ENCODE data around the gene DGKB. TPM values are rescaled to one million over a fixed set of nuclear protein-coding genes. Genes with fewer than 3 reads are reported as not detected.
A peak's percentile ranks its signal among the peaks of the same experiment; 100 is the strongest.

Gene DGKB
- total RNA-seq, 2 donors from 2014 or later, result 0.44 to 0.63 TPM

DNA sequence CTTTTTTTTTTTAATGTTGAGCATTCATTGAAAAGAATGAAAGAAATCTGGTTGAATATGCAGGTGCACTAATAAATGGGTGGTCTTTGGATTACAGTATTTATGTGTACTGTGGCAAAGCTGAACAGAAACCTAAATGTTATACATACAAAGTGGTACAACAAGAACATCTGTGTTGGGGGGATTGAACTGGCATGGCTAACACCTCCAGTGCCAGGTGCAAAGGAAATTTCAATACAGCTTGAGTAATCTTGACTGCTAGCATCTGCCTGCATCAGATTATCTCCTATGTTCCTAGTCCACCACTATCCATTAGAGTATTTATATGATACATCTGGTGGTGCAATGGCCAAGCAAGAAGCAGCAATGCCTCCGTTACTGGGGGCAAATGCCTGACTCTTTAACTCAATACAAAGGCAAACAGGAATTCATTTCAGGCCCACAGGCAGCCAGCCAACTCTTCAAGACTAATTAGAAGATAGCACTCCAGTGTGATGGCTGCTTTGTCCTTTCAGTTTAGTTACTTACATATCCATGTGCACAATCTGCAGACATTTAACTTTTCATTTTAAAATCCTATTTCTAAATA is 692.6 kb downstream of the DGKB start:
- Histone ChIP-seq H3K9me3 (no peaks in the 10 kb centered on the region), H3K27ac (no peak overlapping the region), H3K4me1 (peaks cover 0 to 5% of the 10 kb centered on the region in 2 donors), H3K27me3 (no peaks in the 10 kb centered on the region), H3K36me3 (no peaks in the 10 kb centered on the region), H3K4me3 (no peak overlapping the region)
- no peak for DNase-seq (ENCODE audit: low spot score)
- TF ChIP-seq CTCF (IDR thresholded peaks at IDR 0.05), result no peak

DNA sequence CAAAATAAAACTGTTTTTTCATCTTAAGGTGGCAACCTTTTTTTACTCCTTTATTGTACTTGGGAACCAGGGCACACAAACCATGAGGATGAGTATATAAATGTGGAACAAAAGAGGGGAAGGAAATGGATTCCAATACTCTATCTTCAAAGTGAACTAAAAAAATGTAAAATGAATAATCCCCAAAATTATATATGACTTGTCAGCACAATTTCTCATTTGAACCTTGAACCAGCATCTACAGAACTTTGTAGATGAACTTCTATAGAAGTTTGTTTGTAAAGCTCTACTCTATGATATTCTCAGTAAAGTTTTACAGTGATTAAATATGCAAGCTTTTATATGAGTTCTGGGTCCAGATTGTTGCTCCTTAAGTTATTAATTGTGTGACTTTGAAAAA is 694.8 kb downstream of the DGKB start:
- Histone ChIP-seq H3K27ac (peak overlapping the region in 1 of 2 donors; percentile 68), H3K4me1 (peaks cover 0 to 5% of the 10 kb centered on the region in 2 donors)

DNA sequence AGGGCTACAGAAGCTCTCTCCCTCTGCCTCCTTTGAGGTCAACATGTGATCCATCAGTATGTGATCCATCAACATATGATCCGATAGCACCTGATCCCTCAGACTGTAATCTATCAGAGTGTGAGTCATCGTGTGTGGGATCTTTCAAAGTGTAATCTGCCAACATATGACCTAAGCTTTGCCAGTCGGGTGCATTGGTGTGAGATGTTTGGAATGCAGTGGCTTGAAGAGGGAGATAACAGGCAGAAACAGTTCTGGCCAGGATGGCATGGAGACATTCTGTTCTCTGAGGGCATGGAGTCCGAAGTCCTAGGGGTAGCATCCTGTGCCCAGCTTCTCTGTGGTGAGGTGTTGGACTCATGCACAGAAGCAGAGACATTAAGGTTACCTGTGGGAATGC is 695.4 kb downstream of the DGKB start:
- no peak overlapping the region for H3K4me3 ChIP-seq
- TF ChIP-seq CTCF (IDR thresholded peaks at IDR 0.05), result no peak
- peaks cover 0 to 5% of the 10 kb centered on the region in 2 donors for H3K4me1 ChIP-seq
- DNase-seq (ENCODE audit: low spot score), result no peak
- H3K36me3 ChIP-seq, result no peaks in the 10 kb centered on the region
- H3K9me3 ChIP-seq, result no peaks in the 10 kb centered on the region
- H3K27ac ChIP-seq, result peak overlapping the region in 1 of 2 donors; percentile 68
- H3K27me3 ChIP-seq, result no peaks in the 10 kb centered on the region

More for the DNA sequence above, 694.8 kb downstream of the DGKB start:
- TF ChIP-seq CTCF (IDR thresholded peaks at IDR 0.05), result no peak
- Histone ChIP-seq H3K9me3 (no peaks in the 10 kb centered on the region), H3K27me3 (no peaks in the 10 kb centered on the region), H3K4me3 (no peak overlapping the region), H3K36me3 (no peaks in the 10 kb centered on the region)
- DNase-seq (ENCODE audit: low spot score), result no peak

GRCh38 chr7:14206121-14206520 is 696.4 kb downstream of the DGKB start:
- H3K27me3 ChIP-seq, result no peaks in the 10 kb centered on the region
- H3K4me1 ChIP-seq, result peaks cover 0 to 5% of the 10 kb centered on the region in 2 donors
- H3K27ac ChIP-seq, result no peak overlapping the region
- H3K9me3 ChIP-seq, result no peaks in the 10 kb centered on the region
- no peak for TF ChIP-seq CTCF (IDR thresholded peaks at IDR 0.05)
- H3K4me3 ChIP-seq, result no peak overlapping the region
- no peaks in the 10 kb centered on the region for H3K36me3 ChIP-seq
- DNase-seq (ENCODE audit: low spot score), result no peak

DNA sequence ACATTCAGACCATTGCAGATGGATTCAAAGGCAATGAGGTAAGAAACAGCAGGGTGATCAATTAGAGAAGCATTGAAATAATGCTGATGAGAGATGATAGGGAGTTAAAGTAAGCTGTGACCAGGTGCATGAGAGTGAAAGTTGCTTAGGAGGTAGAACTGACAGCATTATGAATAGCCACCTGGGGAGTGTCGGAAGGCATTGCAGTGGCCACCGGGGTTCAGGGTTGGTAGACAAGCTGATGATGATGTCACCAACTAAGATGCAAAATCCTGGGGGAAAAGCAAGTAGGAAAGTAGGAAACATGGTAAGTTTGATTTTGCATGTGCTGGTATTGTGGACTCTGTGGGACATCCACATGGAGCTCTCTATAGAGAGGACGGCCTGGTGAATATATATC is 701.2 kb downstream of the DGKB start:
- no peaks in the 10 kb centered on the region for H3K27me3 ChIP-seq
- H3K27ac ChIP-seq, result no peak overlapping the region
- H3K9me3 ChIP-seq, result peaks cover 0 to 17% of the 10 kb centered on the region in 2 donors
- H3K36me3 ChIP-seq, result no peaks in the 10 kb centered on the region
- no peak overlapping the region for H3K4me3 ChIP-seq
- no peak for TF ChIP-seq CTCF (IDR thresholded peaks at IDR 0.05)
- DNase-seq (ENCODE audit: low spot score), result no peak
- H3K4me1 ChIP-seq, result peaks cover 0 to 15% of the 10 kb centered on the region in 2 donors

DNA sequence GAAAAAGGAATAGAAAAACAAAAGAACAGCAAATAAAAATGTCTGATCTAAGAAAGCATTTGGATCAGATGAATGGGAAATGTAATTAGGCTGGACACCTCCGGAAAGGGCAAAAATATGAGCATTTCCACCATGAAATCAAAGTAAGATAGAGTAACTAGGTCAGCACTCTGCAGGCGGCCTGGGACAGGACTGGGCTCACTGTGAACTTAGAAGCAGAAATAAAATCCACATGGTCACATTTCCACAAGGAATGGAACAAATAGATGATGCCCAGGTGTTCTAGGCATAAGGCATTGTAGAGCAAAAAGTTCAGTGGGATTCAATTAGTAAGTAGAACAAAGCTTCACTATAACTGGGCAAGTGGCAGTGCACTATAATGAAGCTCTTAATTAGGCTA is 703.2 kb downstream of the DGKB start:
- DNase-seq (ENCODE audit: low spot score), result no peak
- peaks cover 0 to 24% of the 10 kb centered on the region in 2 donors for H3K4me1 ChIP-seq
- no peaks in the 10 kb centered on the region for H3K27me3 ChIP-seq
- no peak overlapping the region for H3K27ac ChIP-seq
- peaks cover 0 to 17% of the 10 kb centered on the region in 2 donors for H3K9me3 ChIP-seq
- TF ChIP-seq CTCF (IDR thresholded peaks at IDR 0.05), result no peak
- no peak overlapping the region for H3K4me3 ChIP-seq
- H3K36me3 ChIP-seq, result no peaks in the 10 kb centered on the region
